NCI-H460 (cell line): ENCODE data around the gene SSBP3. TPM values are rescaled to one million over a fixed set of nuclear protein-coding genes. Genes with fewer than 3 reads are reported as not detected.

Experiments used
- DNase-seq: peaks from one replicate; pipeline ENCODE4 v3.0.0-alpha.2; 2016; ENCODE audit warnings: low read depth; ENCODE audit errors: extremely low read depth
- total RNA-seq: library from RNA; depleted of rRNA; stranded (reverse); fragments of >200 nt; shearing (Covaris generic); gene quantifications from 2 replicates; pipeline ENCODE4 v1.2.3, GENCODE V29; 2014

Gene SSBP3
- total RNA-seq, 1 experiment from 2014 or later = 3.1 TPM

DNA sequence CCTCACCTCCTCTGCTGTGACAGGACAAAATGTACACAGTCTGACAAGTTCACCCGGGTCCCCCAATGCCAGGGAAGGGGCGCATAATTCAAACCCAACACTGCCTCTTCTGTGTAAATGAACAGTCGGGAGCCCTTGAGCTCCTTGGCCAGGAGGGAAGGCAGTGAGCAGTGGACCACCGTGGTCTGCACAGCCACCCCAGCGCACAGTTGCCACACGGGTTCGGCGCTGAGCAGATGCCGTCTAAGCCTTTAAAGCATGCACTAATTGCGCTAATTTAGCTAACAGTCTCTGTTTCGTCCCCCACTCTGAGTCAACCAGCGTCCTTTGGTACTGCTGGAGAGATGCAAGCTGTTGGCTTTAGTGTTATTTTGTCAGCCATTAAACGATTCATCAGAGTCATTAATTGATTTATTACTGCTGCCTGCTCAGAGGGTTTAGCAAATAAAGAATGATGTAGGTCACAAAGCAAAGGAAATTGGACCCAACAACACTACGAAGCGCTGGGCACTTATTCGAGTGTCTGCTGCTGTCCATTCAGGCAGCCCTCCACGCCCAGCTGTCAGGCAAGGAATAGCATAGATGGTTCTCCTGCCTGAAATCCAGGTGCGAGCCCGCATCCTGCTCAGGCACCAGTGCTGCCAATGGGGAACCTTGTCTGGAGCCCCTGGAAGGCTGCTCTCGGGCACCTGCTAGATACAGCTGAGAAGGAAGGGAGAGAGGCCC, 114.8 kb downstream of the SSBP3 start:
- no peak for DNase-seq

DNA sequence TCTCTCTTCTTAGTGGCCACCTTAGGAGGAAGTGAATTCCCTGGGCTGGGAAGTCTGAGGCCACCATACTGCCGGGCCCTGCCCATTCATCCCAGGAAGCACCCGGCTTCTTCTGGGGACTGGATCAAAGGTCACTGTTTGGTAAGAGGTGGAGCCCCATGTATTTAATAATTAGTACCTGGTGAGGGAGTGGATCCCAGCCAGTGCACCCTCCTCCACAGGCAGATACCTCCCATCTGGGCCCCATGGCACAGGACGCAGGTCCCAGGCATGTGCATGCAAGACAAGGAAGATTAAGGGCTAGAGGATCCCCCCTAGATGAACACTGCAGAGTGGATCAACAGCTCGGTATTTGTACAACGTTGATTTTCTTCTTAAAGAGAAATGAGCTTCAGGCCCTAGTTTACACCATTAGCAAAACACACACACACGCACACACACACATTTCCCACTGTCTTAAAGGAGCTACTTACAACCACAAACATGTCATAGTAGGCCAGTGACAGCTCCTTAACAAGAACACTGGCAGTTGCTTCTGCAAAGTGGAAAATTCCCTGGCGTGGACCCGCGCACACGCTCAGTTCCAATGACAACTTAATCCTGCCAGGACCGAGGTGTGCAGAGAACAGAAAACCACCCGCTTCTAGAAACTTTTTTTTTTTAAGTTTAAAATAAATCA, 115.5 kb downstream of the SSBP3 start:
- no peak for DNase-seq

DNA sequence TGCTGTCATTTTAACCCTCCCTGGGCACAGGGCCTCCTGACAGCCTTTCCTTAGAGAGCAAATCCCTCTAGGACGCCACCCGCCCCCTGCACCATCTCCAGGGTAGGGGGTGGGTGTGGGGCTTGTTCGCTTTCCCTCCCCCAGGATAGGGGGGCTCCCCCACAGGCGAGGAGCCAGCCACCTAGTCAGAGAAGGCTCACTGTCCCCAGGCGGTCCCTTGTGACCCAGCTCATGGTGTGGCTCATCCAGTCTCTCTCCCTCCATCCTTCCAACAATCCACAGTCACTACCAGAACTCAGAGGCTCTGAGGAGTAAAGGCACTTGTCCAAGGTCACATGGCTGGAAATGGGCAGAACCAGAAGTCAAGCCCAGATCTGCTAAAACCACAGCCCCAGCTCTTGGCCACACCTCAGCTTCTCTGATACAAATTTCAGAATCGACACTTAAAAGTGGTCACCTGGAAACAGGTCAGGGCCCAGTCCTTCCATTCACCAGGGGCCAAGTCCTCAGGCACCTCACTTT, 116.4 kb downstream of the SSBP3 start:
- no peak for DNase-seq

DNA sequence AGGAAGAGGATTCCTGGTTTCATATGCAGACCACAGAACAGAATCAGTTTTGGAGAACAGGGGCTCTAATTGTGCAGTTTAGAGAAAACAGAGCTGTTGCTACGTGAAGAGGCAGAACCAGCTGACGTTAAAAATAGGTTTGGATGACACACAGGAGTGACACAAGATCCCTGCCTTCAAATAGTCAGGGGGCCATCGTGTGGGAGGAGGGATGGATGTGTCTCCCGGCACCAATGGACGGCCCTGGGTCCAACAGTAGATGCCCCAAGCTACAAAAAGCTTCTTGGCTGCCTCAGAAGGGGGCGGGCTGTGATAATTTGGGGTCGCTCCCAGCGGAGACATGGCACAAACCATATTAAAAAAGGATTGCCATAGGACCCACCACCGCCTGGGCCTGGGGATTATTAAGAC, 118.4 kb downstream of the SSBP3 start:
- no peak for DNase-seq

DNA sequence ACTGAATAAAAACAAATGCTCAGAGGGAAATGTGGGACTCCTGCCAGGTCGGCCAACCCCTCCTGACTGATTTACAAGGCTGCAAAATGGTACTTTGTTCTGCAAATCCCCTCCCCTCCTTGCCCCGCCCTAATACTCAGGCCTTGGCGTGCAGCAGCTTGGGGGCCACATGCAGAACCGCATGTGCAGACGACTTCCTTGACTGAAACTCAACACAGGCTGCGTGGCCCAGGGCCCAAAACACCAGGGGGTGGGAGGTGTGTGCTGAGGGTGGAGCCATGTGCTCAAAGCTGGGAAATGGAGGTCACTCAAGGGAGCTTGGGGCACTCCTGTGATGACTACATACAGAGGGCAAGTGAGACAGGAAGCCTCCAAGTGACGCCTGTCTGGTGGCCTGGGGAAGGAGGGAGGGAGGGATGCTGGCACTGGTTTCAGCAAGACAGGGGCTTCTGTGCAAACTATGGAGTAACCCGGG, 119.0 kb downstream of the SSBP3 start:
- no peak for DNase-seq

DNA sequence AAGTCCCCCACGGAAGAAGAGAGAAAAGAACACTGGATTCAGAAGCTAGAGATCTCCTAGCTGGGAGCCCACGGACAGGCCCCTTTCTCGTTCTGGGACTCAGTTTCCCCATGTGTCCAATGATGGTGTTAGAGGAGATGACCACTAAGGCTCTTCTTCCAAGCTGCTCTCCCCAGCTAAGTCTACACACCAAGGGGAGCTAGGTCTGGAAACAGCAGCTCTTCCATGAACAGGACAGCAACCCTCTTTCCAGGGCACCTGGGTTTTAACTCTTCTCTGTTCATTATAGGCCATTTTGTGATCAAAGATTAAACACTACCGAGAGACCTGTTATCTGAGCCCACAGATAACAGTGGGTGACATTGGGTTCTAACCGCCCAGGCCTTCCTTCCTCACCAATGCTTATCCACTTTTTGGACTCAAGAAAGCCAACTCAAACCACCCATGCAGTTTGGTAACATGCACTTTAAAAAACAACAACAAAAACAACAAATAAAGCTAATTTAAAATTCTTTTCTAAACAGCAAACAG, 120.3 kb downstream of the SSBP3 start:
- no peak for DNase-seq

DNA sequence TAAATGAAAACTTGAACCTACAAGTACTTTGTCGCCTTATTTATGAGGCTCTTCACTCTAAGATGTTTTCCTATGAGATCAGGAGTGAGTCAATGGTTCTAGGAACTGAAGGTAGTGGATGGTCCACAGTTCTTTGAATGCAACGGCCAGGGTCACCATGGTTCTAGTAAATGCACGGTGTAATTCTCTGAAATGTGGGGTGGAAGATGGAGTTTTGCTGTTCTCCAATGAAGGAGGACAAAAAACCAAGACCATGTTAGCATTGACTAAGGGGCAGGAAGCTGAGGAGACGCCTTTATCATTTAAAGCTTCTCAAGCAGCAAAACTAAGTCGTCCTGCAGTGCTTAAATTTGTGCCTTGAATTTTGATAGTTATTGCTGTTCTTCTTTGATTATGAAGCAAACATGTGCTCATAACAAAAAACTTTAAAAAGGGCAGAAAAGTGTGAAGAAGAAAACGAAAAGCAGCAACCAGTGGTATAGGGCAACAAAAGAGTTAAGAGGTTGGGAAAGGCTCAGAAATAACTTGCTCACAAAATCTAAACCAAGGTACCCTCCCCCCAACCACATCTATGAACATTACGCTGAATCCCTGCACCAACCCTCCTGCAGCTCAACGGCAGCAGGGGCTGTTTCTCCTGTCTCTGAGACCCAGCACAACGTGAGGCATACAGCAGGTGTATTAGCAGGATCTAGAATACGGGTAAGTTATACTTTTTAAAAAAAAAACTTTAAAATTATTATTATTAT, 121.2 kb downstream of the SSBP3 start:
- DNase-seq = no peak

DNA sequence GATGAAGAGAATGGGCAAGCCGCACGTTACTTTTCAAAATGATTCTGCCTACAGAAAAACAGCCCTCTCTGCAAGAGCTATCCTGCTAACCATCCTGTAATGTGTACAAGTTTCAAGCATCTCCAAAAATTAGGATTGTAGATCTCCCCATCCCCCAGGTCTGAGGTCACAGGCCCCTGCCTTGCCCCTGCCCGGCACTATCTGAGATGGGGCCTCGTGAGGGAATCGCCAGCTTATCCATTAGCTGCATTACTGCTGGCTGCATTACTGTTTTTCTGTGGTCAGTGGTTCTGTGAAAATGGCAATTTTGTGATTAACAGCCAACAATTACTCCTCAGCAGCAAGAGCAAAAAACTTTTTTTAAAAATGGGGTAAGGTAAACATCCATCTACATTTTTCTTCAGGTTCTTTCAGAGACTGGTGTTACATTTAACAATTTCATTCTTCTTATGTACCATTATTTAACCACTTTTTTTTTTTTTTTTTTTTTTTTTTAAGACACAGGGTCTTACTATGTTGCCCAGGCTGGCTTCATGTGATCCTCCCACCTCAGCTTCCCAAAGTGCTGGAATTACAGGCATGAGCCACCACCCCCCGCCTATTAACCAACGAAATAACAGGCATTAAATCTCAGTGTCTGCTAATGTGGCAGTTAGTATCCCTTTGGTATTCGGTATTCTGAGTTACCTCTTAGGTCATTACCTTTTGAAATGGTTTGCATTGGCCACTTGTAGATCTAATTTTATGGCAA, 122.4 kb downstream of the SSBP3 start:
- DNase-seq = no peak

DNA sequence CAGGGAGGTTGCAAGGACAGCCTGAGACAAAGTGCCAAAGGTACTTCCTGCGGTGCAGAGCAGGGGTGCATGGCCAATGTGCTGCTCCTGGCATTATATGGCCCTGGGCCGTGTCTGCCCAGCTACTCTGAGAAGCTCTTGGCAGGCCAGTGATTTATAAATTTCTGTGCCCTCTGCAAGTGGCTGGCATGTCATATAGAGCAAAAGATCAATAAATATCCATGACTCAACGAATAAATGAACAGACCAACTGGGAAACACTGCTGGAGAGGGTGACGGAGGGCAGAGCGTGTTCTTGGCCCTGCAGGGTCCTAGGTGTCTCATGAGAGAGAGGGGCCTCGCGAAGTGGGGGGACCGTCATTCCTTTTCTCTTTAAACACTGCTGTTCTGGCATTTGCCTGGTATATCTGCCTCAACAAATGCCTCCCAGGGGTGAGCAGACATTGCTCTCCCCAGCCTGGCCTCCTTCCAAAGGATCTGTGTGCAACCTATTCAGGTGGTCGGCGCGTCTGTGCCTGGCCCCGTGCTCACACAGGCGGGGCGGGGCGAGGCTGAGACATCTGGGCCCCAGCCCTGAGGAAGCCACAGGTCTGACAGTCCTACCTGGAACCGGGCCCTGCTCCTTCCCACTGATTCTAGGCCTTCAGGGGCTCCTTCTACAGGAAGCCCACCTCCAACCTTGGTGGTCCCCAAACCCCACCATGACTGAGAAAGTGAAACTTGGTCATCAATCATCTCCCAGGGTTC, 123.9 kb downstream of the SSBP3 start:
- no peak for DNase-seq

DNA sequence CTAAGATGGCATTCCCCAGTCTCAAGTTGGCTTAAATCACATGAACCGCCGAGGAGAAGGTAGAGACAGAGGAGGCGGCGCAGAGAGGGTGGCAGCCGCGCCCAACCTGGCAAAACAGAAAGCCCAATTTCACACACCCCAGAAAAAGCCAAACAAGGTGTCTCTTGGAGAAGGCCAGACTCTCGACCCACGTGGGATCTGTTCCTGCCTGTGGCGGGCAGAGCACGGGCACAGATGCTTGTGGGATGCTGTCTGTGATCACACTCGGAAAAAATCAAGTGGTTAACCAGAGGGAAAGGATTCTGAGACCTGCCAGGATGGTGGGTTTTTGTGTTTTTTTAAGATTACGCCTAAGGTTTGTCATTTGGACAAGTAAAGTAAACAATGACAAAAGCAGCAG, 125.5 kb downstream of the SSBP3 start:
- DNase-seq = no peak

DNA sequence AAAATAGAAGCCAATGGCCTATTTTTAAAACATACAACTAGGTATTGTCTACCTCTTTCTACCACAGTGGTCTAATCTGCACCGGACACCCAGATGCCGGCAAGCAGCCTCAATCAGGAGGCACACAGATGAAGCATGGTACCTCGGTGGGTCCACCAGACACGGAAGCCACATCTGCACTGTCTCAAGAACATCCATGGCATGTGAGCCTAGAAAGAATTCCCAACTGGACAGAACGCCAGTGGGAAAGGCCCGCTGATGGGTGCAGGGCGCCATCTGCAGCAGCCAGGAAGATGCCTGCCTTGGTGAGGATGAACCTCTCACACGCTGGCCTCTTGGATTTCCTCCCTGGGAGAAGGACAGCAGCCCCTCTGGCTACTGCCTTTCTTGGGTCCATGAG, 126.7 kb downstream of the SSBP3 start:
- DNase-seq = no peak

DNA sequence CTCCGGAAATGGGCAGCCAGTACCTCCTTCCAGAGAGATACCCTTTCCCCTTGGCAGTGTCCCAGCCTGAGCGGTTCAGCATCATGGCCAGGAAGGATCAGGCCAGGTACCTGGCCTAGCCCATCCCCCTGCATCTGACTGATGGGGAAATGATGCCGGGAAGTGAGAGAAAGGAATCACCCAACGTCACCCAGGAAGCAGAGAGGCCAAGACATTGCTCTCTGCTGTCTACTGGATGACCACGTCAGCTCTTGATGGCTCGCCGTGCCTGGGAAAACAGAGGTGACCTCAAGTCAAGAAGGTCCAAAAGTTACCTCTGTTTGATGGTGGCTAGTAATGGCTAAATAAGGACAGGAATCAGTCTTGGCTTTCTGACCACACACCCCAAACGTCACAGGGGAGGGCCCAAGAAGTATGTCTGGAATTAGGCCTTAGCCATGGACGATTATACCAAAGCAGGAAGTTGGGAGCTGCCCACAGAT, 127.2 kb downstream of the SSBP3 start:
- no peak for DNase-seq

DNA sequence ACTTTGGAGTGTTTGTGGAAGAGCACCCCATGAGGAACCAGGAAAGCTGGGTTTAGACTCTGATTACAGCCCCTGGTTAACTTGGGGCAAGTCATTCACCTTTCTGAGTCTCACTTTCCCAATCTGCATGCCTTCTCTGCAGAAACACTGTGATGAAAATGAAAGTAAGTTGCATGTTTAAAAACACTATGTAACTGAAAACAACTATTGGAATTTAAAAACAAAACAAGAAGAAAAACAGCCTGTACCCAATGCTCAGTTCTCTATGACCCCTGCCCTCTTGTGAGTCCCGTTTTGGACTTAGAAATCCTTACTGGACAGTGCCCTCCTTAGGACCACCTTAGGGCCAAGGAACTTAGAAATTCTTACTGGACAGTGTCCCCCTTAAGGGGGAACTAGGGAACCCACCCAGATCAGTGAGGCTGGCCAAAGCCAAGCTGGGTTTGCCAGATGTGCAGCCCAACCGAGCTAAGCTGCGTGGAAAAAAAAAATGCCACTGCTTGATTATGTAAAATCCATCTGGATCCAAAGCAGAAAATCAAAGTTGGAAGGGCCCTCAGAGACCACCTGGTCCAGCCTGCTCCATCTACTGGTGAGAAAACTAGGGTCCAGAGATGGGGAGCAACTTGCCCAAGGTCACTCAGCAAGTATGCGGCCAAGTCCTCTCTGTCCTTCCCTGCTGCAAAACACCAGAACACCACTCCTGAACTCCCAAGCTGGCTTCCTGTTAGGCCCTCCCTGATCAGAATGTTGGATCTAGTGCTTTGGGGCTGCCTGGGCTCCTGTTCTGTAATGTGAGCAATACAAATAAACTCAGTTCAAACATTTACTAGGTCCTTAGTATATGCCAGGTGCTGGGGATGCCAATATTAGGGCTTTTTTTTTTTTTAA, 128.5 kb downstream of the SSBP3 start:
- no peak for DNase-seq

DNA sequence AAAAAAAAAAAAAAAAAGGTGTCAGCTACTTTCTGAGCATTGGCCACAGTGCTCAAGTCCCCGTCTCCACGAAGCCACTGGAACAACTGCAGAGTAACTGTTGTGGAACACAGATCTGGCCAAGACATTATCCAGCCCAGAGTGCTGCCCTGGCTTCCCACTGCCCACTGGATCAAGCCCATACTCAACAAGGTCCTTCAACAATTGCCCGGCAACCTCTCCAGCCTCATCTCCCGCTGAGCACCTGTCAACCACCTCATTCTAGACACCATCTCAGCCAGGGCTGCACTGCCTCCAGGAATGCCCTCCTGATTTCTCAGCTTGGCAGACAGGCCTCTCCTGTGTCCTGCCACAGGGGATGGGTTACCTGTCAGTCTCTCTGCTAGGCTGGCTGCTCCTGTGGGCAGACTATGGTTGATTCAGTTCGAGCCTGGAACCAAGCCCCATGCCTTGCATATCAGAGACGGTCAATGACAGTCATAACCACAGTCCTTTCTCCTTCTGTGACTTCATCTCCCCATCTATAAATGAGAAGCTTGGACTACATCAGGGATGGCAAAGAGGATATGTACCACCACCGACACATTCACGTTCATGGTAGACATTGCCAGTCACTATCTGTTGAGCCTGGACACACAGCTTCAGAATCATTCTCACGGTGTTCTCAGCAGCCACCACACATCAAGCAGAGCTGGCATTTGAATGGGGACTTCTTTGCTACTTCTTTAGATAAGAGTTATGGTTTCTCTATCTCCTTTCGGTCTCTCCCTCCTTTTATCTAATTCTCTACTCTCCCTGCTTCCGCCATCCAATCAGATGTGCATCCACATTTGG, 129.4 kb downstream of the SSBP3 start:
- no peak for DNase-seq

DNA sequence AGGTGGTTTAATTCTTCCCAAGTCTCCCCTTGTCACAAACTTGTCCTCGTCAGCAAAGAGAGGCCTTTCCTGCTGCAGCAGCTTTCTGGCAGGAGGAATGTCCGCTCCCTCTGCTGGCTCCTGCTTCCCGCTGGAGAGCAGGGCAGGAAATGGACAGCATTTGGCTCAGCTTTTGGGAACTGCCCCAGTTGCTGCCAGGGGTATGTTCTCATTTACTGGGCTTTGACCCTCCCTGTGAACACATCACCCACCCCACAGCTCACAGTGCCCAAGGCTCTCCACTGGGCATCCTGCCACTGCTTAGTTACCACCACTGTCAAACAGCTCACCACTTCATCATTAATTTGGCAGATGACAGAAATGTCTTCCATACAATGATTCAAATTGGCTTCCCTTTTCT, 130.8 kb downstream of the SSBP3 start:
- no peak for DNase-seq

DNA sequence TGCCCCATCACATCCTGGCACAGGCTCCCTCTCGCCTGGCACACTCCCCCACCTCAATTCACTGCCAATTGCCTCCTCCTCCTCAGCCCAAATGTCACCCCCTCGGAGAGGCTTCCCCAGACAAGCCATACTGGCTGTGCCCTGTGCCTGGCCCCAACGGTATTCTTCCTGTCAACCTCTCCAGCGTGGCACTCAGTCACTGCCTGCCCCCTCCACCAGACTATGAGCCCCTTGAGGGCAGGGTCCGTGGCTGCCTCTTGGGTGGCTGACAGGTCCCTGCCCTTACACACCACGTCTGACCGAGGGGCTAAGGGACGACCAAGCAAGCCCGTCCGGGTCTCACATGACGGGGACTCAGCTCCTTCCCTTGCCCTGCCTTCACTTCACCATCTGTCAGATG, 131.3 kb downstream of the SSBP3 start:
- DNase-seq = no peak

DNA sequence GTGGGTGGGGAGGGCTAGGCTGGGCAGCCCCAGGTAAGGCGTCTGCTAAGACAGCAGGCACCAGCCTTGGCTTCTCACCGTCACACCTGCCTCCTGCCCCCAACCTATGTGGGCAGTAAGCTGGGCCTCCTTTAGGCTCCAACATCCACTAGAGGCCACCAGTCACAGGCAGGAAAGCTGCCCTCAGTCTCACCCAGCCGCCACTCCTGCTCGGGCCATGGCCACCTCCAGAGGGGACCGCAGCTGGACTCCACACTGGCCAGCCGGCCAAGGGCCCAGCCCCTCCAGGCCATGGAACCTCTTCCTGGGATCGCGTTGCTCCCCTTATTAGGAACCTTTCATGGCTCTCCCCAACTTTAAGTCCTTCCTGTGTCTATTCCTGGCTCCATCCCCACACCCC, 131.7 kb downstream of the SSBP3 start:
- peak; percentile 3 for DNase-seq

DNA sequence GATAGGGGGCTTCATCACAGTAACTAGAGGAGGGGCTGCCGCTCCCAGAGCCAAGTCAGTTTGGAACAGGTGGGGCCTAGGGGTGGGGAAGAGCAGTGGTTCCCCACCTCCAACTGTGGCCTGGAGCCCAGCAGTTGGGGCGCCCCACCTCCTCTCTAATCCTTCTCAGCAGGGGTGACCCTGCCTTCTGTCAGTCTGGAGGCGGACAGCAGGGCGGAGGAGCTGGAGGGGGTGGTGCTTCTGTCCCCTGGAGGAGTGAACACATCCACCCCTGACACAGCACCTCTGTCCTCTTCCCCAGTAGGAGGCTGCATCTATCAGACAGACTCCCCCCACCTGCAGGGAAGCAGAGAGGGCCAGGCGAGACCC, 132.4 kb downstream of the SSBP3 start:
- DNase-seq = peak; percentile 36
